Ascending aorta (tissue), 2 donors: ENCODE measurements around the gene CUL1. TPM values are rescaled to one million over a fixed set of nuclear protein-coding genes. Genes with fewer than 3 reads are reported as not detected.

Experiments used
- DNase-seq, 2 donors: peaks; one replicate each; pipeline ENCODE4 v3.0.0-alpha.2; 2019; ENCODE audit warnings: low spot score in 2 of 2
- H3K27ac ChIP-seq, 2 donors: fragments of 200-600 bp; sonication (generic); one replicate each; pipeline ENCODE4 v1.5.1; 2016 to 2017; ENCODE audit warnings: mild to moderate bottlenecking in 1 of 2
- H3K27me3 ChIP-seq: fragments of 200-600 bp; sonication (generic); one replicate; pipeline ENCODE4 v1.5.1; 2017
- H3K36me3 ChIP-seq, 2 donors: fragments of 200-600 bp; sonication (generic); one replicate each; pipeline ENCODE4 v1.5.1; 2016
- H3K4me1 ChIP-seq, 2 donors: fragments of 200-600 bp; sonication (generic); one replicate each; pipeline ENCODE4 v1.5.1; 2016 to 2017; ENCODE audit warnings: mild to moderate bottlenecking in 1 of 2
- H3K4me3 ChIP-seq, 2 donors: fragments of 200-600 bp; sonication (generic); one replicate each; pipeline ENCODE4 v1.5.1; 2016 to 2017; ENCODE audit warnings: mild to moderate bottlenecking in 1 of 2
- H3K9me3 ChIP-seq, 2 donors: fragments of 200-600 bp; sonication (generic); one replicate each; pipeline ENCODE4 v1.5.1; 2016
- intact Hi-C: fragments of 100-400 bp; cut with DNase I; formaldehyde crosslinking; loops from one replicate; pipeline ENCODE4 v1.15.1; 2023
- total RNA-seq: library from RNA; depleted of rRNA; stranded (reverse); fragments of >200 nt; gene quantifications from one replicate; pipeline ENCODE4 v1.1.0, GENCODE V29; 2016
- TF ChIP-seq, protein P1 (sequence below), 3 experiments: fragments of 200-600 bp in 2 of 3; fragments of 450-650 bp in 1 of 3; sonication (generic) in 2 of 3; IDR thresholded peaks; one replicate each; pipeline ENCODE4 v1.5.1; 2016 to 2019; ENCODE audit warnings: antibody characterized with exemption in 3 of 3, mild to moderate bottlenecking in 1 of 3, moderate library complexity in 1 of 3

Gene CUL1
- total RNA-seq, 1 donor from 2014 or later: 16.3 TPM

DNA sequence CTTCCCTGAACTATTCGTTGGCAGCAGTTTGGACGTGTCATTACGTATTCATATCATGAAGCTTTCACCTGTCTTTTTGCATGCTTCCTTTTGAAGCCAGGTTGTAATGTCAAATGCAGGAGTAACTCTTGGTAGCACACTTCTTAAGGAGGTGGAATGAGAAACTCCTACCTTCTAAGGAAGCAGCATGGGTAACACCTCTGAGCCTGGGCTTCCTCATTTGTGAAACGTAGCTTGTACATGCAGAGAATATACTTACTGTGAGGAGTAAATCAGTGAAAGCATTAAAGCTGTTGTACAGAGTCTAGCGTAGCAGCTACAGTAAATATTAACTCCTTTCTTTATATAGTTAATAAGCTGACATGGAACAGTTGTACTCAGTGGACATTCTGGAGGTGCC lies 21.1 kb downstream of the CUL1 start:
- TF ChIP-seq, protein P1, sequence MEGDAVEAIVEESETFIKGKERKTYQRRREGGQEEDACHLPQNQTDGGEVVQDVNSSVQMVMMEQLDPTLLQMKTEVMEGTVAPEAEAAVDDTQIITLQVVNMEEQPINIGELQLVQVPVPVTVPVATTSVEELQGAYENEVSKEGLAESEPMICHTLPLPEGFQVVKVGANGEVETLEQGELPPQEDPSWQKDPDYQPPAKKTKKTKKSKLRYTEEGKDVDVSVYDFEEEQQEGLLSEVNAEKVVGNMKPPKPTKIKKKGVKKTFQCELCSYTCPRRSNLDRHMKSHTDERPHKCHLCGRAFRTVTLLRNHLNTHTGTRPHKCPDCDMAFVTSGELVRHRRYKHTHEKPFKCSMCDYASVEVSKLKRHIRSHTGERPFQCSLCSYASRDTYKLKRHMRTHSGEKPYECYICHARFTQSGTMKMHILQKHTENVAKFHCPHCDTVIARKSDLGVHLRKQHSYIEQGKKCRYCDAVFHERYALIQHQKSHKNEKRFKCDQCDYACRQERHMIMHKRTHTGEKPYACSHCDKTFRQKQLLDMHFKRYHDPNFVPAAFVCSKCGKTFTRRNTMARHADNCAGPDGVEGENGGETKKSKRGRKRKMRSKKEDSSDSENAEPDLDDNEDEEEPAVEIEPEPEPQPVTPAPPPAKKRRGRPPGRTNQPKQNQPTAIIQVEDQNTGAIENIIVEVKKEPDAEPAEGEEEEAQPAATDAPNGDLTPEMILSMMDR (IDR thresholded peaks at IDR 0.05): no peak
- no peak overlapping the region for H3K4me3 ChIP-seq
- H3K36me3 ChIP-seq: no peaks in the 10 kb centered on the region
- H3K4me1 ChIP-seq: peaks cover 0 to 5% of the 10 kb centered on the region in 2 donors
- H3K9me3 ChIP-seq: no peaks in the 10 kb centered on the region
- no peak for DNase-seq
- no peak overlapping the region for H3K27ac ChIP-seq
- H3K27me3 ChIP-seq: no peaks in the 10 kb centered on the region
- intact Hi-C loops: no loop called here

DNA sequence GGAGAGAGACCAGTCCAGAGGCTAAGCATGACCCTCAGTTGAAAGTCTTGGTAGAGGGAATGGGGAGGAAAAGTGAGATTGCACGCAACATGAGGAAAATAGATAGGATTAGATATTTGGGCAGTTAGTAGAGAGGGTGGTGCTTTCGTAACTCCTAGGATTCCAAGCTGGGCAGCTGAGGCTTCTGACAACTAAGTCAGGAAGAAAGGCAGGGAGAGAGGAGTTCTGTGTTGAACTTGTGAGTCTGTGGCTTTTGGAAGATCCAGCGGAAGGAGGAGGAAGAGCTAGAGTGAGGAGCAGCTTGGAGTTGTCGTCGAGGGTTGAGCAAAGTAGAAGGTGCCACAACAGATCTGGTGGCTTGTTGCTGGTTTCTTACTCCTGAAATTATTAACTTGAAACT lies 21.8 kb downstream of the CUL1 start:
- H3K9me3 ChIP-seq: no peaks in the 10 kb centered on the region
- no peak overlapping the region for H3K27ac ChIP-seq
- TF ChIP-seq, protein P1 (IDR thresholded peaks at IDR 0.05): no peak
- intact Hi-C loops: no loop called here
- H3K36me3 ChIP-seq: no peaks in the 10 kb centered on the region
- DNase-seq: no peak
- H3K4me1 ChIP-seq: peaks cover 0 to 5% of the 10 kb centered on the region in 2 donors
- no peak overlapping the region for H3K4me3 ChIP-seq
- no peaks in the 10 kb centered on the region for H3K27me3 ChIP-seq

DNA sequence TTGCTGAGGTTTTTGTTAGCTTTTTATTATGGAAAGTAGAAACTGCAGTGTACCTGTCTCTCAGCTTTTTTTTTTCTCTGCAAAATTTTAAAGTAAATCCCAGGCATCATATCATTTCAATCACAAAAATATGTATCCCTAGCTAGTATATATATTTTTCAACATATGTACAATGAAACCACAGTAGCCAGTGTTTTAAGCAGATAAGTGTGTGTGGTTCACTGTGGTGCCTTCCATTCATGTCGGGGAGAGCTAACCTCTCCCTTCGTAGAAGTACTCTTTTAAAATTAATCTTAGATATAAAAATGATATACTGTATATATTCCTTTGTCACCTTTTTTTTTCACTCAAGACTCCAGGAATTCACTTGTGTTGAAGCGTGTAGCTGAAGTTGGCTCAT lies 22.7 kb downstream of the CUL1 start:
- Histone ChIP-seq H3K4me1 (peaks cover 0 to 5% of the 10 kb centered on the region in 2 donors), H3K27ac (no peak overlapping the region), H3K27me3 (no peaks in the 10 kb centered on the region), H3K36me3 (no peaks in the 10 kb centered on the region), H3K4me3 (no peak overlapping the region), H3K9me3 (no peaks in the 10 kb centered on the region)
- intact Hi-C loops: no loop called here
- TF ChIP-seq, protein P1 (IDR thresholded peaks at IDR 0.05): no peak
- no peak for DNase-seq

DNA sequence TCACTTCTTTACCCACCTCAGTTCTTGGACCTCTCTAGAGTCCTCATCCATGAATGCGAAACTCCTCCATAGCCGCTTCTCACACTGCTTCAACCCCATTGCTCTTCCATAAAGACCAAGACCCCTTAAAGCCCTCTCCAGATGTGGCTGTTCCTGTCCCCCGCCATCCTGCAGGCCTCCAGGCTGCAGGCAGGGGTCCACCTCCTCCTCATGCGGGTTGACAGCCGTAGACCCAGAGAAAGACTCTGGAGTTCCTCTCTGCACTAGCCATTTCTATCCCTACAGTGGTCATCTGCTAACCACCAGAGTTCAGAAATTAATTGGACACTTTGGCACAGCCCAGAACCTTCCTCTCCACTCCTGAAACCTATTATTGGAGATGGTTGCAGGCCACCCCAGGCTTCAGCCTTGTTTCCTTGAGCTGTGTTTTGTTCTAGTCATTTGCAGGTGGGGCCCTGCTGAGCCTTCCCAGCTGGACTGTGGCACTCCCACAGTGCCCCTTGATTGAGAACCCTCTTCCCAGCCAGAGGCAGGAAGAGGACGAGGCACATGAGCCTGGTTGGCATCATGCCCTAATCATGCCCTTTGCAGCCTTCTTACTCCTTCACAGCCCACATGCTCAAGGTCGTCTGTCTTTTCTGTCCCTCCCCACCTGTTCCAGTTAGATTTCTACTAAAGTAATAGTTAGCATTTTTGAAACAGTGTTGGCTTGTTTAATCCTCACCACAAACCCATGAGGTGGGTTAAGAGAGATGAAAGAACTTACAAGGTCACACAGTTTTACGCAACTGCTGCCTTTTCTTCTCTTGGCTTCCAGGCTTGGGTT lies 23.9 kb downstream of the CUL1 start:
- no peak overlapping the region for H3K4me3 ChIP-seq
- H3K27ac ChIP-seq: no peak overlapping the region
- no peaks in the 10 kb centered on the region for H3K27me3 ChIP-seq
- no peaks in the 10 kb centered on the region for H3K9me3 ChIP-seq
- TF ChIP-seq, protein P1 (IDR thresholded peaks at IDR 0.05): no peak
- H3K4me1 ChIP-seq: peaks cover 0 to 5% of the 10 kb centered on the region in 2 donors
- intact Hi-C loops: no loop called here
- H3K36me3 ChIP-seq: no peaks in the 10 kb centered on the region
- DNase-seq: no peak

DNA sequence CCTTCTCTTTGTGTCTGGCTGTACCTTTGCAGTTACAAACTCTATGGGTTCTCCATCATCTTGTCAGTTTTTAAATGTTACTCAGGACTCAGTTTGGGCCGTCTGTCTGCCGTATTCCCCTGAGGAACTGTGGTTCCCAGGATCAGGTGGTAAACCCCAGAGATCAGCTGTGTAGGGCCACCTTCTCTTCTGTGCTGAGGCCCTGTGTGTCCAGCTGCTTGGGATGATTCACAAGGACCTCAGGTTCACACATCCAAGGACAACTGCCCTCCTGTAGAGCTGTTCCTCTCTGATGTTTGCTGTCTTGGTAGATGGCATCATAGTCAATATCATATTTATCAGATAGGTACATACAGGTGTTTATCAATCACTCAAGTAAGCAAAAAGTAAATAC lies 24.5 kb downstream of the CUL1 start:
- H3K4me3 ChIP-seq: no peak overlapping the region
- no peak overlapping the region for H3K27ac ChIP-seq
- no peak for DNase-seq
- H3K4me1 ChIP-seq: peaks cover 0 to 5% of the 10 kb centered on the region in 2 donors
- no peaks in the 10 kb centered on the region for H3K36me3 ChIP-seq
- TF ChIP-seq, protein P1 (IDR thresholded peaks at IDR 0.05): no peak
- intact Hi-C loops: no loop called here
- no peaks in the 10 kb centered on the region for H3K27me3 ChIP-seq
- H3K9me3 ChIP-seq: no peaks in the 10 kb centered on the region
